Nephron progenitor cell (in vitro differentiated cells): Measurements from ENCODE around the gene LRRTM1.

Experiments
- DNase-seq: peaks from one replicate; pipeline ENCODE4 v3.0.0; 2021
- H3K27ac Mint-ChIP-seq: 2 replicates; pipeline ENCODE4 v1.8.0; 2021; ENCODE audit warnings: mild to moderate bottlenecking, moderate library complexity, mixed read lengths
- H3K27me3 Mint-ChIP-seq: 2 replicates; pipeline ENCODE4 v1.8.0; 2021; ENCODE audit warnings: mild to moderate bottlenecking, low read depth, mixed read lengths; ENCODE audit not compliant: poor library complexity
- H3K36me3 Mint-ChIP-seq: 2 replicates; pipeline ENCODE4 v1.8.0; 2021; ENCODE audit warnings: low read depth, mixed read lengths
- H3K4me1 Mint-ChIP-seq: 2 replicates; pipeline ENCODE4 v1.8.0; 2021; ENCODE audit warnings: mixed read lengths
- H3K4me3 Mint-ChIP-seq: 2 replicates; pipeline ENCODE4 v1.8.0; 2021; ENCODE audit warnings: mild to moderate bottlenecking, moderate library complexity, mixed read lengths
- H3K9me3 Mint-ChIP-seq: 2 replicates; pipeline ENCODE4 v1.8.0; 2021; ENCODE audit warnings: mild to moderate bottlenecking, moderate library complexity, mixed read lengths
- CTCF ChIP-seq: fragments of 200-600 bp; sonication (generic); IDR thresholded peaks from 2 replicates; pipeline ENCODE4 v1.5.0; 2021; ENCODE audit warnings: antibody characterized with exemption

LRRTM1 gene

DNA sequence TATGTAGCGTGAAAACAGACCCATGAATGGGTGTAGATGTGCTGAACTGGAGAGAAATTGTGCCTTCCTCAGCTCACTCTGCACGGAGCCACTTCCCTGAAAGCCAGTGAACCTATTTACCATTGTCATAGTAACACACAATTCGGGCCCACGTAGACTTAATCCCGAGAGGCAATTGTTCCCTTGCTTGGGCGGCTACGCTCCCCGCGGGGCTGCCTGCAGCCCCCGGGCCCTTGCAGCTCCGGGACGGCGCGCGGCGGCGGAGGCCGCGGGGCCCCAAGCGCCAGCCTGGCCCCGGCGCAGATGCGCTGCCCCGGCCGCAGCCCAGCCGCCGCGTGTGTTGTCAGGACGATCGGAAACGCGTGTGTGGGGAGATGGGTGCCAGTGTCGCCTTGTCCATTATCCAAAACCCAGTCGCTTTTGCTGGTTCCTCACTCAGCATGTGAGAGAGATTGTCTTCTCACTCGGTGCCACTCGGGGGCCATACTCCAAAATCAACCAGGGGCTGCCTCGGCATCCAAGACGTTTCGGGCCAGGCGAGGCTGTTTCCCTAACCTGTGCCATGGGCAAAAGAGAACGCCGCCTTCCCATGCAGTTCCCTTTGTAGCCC lies 17.9 kb upstream of the LRRTM1 start:
- TF ChIP-seq CTCF, result no peak
- Mint-ChIP-seq H3K36me3 (no peaks in the 10 kb centered on the region), H3K4me3 (peak overlapping the region; percentile 74), H3K4me1 (peaks cover 27% of the 10 kb centered on the region), H3K9me3 (no peaks in the 10 kb centered on the region), H3K27me3 (peaks cover 5% of the 10 kb centered on the region), H3K27ac (no peak overlapping the region)
- DNase-seq, result peak; percentile 11

DNA sequence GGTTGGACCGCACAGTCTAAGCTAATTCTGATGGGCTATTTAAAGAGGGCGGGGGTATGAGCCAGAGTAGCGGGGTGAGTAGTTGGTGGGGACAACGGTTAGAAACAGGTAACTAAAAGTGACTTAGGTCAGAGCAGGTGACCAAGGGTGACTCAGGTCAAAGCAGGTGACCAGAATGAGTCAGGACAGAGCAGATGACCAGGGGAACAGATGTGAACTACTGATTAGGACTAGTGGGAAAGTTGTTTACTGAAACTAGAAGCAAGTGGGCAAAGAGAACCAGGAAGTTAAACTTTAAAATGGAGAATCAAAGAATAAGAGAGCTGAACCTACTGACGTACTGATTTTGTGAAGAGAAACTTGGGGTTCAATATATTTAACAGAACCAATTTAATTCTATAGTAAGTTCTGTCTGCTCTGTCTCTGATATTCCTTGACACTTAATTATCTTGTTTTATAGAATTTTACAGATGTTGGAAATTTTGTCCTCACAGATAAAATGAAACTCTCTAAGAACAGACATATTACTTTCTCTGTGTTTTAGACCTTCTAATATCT lies 7.8 kb upstream of the LRRTM1 start:
- no peaks in the 10 kb centered on the region for H3K4me1 Mint-ChIP-seq
- no peak for TF ChIP-seq CTCF
- peaks cover 5% of the 10 kb centered on the region for H3K27me3 Mint-ChIP-seq
- H3K9me3 Mint-ChIP-seq, result no peaks in the 10 kb centered on the region
- H3K27ac Mint-ChIP-seq, result no peak overlapping the region
- no peak for DNase-seq
- H3K36me3 Mint-ChIP-seq, result no peaks in the 10 kb centered on the region
- no peak overlapping the region for H3K4me3 Mint-ChIP-seq

DNA sequence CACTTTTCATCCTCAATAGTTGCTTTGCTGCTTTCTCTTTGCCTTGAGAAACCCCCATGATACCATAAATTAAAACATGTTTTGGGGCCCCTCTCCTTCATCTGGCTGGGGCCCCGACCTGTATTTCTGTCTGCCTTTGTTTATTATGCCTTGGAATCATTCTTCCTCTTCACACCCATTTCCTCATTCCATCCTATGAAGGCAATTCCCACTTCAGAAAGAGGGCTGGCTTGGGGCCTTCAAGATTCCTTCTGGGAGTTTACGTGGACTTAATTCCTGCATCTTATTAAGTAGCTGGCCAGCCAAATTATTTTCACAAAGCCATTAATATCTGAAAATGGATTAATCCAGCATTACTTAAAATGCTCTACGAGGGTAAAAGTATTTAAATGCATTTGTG lies 6.8 kb upstream of the LRRTM1 start:
- TF ChIP-seq CTCF, result no peak
- Mint-ChIP-seq H3K27me3 (peaks cover 7% of the 10 kb centered on the region), H3K4me1 (peaks cover 6% of the 10 kb centered on the region), H3K36me3 (no peaks in the 10 kb centered on the region), H3K27ac (no peak overlapping the region), H3K9me3 (no peaks in the 10 kb centered on the region), H3K4me3 (no peak overlapping the region)
- DNase-seq, result no peak

DNA sequence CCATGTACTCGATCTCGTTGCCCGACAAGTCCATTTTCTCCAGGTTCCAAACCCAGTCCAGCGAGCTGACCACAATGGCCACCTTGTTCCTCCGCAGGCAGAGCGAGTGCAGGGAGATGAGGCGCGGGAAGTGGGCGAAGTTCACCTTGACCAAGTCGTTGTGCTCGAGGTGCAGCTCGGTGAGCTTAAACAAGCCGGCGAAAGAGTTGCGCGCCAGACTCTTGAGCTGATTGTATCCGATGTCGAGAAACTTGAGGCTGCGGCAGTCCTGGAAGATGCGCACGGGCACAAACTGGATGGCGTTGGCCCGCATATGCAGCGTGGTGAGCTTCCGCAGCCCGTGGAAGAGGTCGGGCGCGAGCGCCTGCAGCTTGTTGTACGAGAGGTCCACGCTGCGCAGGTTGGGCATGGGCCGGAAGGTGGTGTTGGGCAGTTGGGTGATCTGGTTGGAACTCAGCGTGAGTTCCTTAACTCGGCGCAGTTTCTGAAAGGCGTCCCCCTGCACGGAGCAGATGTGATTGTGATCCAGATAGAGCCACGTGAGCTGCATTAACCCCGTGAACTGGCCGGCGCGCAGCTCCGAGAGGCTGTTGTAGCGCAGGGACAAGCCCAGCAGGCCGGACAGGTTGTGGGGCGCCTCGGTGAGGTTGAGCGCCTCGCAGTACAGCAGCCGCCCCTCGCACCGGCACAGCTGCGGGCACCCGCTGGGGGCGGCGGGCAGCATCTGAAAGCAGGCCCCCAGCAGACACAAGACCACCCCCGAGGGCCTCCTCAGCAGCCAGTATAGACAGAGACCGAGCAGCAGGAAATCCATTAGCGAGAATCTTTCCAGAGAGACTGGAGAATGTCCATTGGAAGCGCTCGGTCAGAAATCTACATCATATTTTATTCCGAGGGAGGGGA lies 1.3 kb downstream of the LRRTM1 start:
- TF ChIP-seq CTCF, result no peak
- Mint-ChIP-seq H3K4me3 (peak overlapping the region; percentile 90), H3K36me3 (no peaks in the 10 kb centered on the region), H3K27me3 (peaks cover 72% of the 10 kb centered on the region), H3K27ac (peak overlapping the region; percentile 26), H3K9me3 (no peaks in the 10 kb centered on the region), H3K4me1 (peaks cover 64% of the 10 kb centered on the region)
- peak; percentile 44 for DNase-seq

DNA sequence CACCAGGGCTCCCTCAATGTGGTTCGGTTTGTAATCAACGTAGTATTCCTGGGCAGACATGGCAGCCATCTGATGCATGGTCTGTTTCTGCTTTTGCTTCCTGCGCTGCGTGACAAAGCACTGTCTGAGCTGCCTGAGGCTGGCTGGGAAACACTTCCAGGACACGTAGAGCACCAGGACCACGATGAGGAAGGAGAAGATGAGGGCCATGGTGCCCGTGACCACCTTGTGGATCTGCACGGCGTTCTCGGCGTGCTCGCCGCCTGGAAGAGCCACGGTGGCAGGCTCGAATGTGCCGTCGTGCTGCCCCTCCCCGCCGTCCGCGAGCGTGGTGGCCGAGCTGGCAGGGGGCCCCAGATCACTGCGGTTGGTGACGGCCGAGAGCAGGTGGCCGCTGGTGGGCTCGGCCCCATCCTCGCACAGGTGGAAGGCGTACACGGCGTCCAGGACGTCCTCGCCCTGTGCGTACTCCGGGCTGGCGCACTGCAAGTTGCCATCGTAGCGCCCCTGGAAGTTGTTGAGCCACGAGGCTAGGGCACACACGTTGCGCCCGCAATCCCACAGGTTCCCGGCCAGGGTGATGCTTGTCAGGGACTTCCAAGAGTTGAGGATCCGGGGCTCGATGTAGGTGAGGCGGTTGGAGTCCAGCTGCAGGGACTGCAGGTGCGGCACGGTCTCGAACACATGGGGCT lies 2.1 kb downstream of the LRRTM1 start:
- no peak for TF ChIP-seq CTCF
- Mint-ChIP-seq H3K4me1 (peaks cover 64% of the 10 kb centered on the region), H3K4me3 (peak overlapping the region; percentile 90), H3K27ac (no peak overlapping the region), H3K9me3 (no peaks in the 10 kb centered on the region), H3K27me3 (peaks cover 72% of the 10 kb centered on the region), H3K36me3 (no peaks in the 10 kb centered on the region)
- peak; percentile 8 for DNase-seq
